HG03045 (cell line): ENCODE data around the gene MAP2K1.
A peak's percentile ranks its signal among the peaks of the same experiment; 100 is the strongest.
"Not testable (repeated sequence)": the region's sequence is repeated elsewhere in the genome, so short reads cannot be mapped to it uniquely, and the experiment has no call there.

Experiments
- ATAC-seq: cut with Tn5 transposase; IDR thresholded peaks from one replicate; pipeline ENCODE4 v1.9.1; 2021; ENCODE audit warnings: mild to moderate bottlenecking, moderate library complexity; ENCODE audit not compliant: unreplicated experiment

MAP2K1 gene

DNA sequence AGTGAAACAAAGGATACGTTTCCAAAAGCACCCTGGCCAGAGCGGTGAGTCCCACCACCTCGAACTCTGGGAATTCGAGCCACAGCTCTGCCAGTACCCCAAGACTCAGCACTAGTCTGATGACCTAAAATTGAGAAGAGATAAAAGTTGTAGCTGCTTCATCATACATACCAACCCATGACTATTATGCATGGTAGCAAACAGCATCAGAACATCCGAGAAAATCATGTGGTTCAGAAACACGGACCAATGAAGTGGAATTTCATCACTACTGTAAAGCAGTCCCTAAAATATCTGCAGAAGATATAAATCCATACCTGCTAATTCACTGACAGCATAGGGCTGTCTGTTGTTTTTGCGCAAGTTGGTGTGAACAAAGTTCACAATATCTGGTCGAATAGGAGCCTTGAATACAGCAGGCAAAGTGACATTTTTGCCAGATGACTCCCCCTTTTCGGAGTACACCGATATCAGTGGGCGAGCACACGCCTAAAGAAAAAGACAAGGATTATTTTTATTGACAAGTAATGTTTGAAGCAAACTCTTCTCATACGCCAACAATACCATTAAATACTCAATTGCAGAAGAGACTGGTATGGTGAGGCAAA lies 116.4 kb downstream of the MAP2K1 start:
- ATAC-seq, result not testable (repeated sequence)

DNA sequence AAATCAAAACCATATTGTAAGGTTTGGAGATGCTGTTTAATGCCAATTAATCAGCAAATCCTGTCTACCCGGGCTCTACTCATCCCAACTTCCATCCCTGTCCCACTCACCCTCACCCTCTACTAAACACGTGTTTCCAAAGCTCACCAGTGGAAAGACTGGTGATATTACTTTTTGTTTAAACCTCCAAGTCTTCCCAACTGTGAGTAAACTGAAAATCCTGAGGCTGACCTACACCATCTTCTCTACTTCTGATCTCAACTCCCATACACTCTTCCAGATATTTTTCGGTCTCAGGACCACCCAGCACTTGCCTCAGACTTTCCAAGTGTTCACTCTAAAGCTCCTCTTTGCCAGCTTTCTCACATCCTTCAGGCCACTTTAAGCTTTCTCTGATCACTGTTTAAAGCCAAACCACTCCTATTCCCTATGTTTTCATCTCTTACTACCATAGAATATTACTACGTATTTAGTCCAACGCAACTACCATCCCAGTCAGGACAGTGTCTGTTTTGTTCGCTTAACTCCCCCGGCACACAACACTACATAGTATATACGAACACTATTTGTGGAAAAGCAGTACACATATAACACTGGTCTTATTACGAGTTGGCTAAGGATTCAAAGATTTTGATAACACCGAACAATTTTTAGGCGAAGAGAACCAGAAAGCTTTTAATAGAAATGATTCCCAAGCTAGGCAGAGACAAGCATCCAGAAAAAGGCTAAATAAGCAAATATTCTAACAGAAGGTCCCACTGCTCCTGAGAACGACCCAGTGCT lies 117.3 kb downstream of the MAP2K1 start:
- no peak for ATAC-seq

DNA sequence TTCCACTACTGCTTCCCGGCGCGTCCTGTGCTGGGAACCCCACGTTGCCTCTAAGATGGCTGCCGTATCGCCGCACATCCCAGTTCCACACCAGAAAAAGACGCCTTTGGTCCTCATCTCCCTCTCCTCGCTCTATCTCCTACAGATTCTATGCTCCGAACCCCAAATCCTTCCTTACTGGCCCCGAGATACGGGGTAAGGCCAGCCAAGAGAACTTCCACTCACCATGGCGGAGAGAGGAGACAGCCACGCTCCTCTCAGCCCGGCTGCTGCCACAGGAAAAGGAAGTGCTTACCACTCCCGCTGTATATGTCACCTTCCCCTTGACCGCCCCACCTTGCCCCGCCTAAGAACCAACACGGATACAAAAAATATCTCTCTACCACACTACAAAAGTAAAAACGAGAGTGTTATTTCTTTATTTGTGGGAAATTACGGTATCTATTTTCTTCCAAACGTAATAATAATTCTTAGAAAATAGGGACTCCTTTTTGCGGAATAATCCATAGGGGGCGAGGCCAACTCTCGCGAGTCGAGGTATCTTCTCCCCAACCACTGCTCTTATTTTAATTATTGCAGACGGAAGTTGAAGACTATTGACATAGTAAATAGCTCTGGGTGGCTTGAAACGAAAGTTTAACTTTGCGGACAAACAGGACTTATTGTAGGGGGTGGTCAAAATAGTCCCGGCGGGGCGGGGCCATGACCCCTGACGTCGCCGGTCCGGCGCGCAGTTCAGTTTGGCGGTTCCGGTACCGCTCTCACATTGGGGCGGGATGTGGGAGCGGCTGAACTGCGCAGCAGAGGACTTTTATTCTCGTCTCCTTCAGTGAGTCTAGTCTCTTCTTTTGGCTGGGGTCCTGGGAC lies 118.1 kb downstream of the MAP2K1 start, which contains the start of the genes RPL4 and ZWILCH:
Gene RPL4, minus strand, starts transcription at position 293 of the 867 bp plus-strand sequence. Its CDS starts 65 bp downstream, at position 228.
Gene ZWILCH, plus strand, starts transcription at position 764 of the 867 bp plus-strand sequence. Its CDS starts 13 bp downstream, at position 777.
- ATAC-seq, result peak; percentile 80

DNA sequence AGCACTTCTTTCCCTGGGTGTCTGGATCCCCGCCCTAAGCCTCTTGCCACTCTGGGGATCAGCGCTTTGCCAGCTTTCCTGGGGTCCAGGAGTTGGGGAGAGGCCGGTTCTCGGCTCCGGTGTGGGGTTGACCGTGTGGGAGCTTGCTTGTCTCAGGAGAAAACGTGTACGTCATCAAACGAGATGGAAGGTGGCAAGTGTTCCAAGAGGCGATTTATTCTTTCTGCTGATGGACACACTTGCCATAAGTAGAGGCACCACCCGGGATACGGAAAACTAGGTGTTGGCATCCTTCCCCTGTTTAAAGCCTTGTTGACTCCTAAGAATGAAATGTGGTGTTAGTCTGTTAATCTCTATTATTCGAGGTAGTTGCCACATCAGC lies 118.7 kb downstream of the MAP2K1 start:
- peak; percentile 34 for ATAC-seq

DNA sequence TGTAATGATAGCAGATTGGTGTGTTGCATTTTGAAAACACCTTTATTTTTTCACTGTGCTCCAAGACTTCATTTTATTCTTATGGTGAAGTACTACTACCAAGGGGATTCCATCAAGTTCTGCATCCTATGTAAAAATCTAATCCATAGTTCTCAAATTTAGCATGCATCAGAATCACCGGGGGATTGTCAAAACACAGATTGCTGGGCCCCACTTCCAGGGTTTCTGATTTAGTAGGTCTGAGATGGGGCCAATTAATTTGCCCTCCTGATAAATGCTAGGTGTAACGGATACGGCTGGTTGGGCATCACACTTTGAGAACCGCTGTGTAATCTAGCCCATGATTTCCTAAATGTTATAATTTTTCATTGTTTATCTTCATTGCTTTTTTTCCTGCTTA lies 119.1 kb downstream of the MAP2K1 start:
- ATAC-seq, result no peak

DNA sequence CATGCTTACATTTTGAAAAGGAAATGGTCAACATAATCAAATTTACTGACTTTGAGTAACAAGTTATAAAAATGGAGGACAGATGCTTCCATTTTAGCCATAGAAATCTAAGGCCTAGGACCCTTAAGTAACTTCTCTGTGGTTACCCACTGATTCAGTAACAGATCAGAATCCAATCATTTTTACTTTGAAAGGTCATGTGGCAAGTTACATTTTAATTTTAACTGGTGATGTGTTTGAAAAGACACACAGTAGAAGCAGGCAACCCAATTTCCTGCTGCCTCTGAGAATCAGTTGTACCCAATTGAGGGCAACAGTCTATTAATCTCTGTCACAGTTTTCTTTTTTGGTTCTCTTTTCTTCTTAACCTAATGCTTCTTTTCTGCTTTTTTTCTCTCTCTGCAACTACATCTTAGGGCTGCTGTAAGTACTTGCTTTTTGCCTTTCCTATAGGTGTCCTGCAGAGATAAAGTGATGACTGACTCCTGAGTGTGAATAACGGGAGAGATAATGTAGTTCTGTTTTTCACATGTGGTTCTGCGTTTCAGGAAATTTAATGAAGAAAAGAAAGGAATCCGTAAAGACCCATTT lies 121.7 kb downstream of the MAP2K1 start:
- ATAC-seq, result no peak

DNA sequence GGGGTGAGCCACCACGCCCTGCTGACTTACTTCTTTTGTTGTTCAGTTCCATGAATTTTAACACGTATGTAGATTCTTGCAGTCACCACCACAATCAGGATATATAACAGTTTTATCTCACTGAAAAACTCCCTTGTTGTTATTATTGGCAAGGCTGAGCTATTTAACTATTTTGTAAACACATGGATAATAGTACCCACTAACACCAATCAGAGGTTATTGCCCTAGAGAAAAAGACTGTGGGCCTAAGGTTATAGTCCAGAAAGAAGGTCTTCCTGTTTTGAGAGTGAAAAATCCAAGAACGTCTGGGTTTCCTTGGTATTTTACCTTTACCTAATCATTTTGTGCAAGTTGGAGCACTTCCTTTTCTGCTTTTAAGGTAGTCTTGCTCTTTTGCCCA lies 127.9 kb downstream of the MAP2K1 start:
- ATAC-seq, result no peak

DNA sequence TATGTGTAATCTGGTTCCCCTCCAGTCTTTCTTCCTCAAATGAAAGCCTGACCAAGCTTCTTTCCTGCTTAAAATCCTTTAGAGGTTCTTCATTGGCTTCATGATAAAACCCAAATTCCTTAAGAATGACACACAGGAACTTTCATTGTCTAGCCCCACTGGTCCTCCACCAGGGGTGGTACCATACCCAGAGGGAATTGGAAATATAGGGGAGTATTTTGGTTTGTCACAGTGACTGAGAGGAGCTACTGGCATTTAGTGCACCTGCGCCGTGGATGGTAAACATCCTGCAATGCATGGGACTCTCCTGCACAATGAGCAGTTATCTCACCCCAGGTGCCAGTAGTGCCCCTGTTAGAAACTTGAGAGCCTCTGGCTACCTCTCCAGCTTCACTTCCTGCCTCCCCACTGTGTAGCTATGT lies 129.2 kb downstream of the MAP2K1 start:
- no peak for ATAC-seq

DNA sequence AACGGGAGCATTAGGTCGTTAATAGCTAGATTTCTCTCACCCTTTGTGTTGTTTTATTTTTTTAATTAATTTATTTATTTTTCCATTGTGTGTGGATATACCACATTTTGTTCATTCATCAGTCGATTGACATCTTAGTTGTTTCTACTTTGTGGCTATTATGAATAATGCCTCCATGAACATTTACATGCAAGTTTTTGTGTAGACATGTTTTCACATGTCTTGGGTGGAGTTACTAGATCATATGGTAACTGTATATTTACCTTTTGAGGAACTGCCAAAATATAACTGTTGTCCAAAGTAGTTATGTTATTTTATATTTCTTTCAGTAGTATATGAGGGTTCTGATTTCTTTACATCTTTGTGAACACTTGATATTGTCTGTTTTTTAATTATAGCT lies 137.2 kb downstream of the MAP2K1 start:
- ATAC-seq, result no peak

DNA sequence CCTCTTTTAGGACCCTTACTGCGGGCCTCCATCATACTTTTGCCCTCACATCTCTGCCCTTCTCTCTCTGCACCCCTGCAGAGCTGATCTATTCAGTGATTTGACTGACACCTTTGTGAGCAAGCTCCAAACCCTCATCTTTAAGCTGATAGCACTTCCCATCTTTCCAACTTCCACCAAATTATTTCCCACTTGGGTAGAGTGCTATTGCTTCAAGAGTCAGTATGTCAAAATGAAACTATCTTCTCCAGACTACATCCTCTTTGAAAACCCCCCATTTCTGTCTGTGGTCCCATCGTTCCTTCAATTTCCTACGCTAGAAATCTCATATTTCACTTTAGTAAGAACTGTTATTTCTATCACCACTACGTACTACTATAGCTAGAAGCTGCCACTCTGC lies 138.1 kb downstream of the MAP2K1 start:
- no peak for ATAC-seq

DNA sequence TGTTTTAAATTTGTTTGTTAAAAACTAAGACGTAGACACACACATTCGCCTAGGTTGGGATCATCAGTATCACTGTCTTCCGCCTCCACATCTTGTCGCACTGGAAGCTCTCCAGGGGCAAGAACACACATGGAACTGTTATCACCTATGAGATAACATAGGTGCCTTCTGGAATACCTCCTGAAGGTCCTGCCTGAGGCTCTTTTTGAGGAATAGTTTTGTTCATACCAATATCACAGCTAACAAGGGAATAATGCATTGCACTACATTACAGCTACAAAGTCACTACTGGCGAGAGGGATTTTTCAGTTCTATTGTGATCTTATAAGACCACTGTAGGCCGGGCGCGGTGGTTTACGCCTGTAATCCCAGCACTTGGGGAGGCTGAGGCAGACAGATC lies 148.3 kb downstream of the MAP2K1 start:
- no peak for ATAC-seq
